Skin of body (tissue), 2 donors: ENCODE data around the gene ZNF322. TPM values are rescaled to one million over a fixed set of nuclear protein-coding genes. Genes with fewer than 3 reads are reported as not detected.
"Not testable (repeated sequence)": the region's sequence is repeated elsewhere in the genome, so short reads cannot be mapped to it uniquely, and the experiment has no call there.

Experiments
- DNase-seq: peaks from one replicate; lab custom pipeline; 2025; lab: John Stamatoyannopoulos, UW
- total RNA-seq: library from RNA; depleted of rRNA; stranded (reverse); fragments of >200 nt; gene quantifications from one replicate; pipeline ENCODE4 v1.2.3, GENCODE V29; 2014

The ZNF322 gene, protein sequence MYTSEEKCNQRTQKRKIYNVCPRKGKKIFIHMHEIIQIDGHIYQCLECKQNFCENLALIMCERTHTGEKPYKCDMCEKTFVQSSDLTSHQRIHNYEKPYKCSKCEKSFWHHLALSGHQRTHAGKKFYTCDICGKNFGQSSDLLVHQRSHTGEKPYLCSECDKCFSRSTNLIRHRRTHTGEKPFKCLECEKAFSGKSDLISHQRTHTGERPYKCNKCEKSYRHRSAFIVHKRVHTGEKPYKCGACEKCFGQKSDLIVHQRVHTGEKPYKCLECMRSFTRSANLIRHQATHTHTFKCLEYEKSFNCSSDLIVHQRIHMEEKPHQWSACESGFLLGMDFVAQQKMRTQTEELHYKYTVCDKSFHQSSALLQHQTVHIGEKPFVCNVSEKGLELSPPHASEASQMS
- 15.0 TPM for total RNA-seq

DNA sequence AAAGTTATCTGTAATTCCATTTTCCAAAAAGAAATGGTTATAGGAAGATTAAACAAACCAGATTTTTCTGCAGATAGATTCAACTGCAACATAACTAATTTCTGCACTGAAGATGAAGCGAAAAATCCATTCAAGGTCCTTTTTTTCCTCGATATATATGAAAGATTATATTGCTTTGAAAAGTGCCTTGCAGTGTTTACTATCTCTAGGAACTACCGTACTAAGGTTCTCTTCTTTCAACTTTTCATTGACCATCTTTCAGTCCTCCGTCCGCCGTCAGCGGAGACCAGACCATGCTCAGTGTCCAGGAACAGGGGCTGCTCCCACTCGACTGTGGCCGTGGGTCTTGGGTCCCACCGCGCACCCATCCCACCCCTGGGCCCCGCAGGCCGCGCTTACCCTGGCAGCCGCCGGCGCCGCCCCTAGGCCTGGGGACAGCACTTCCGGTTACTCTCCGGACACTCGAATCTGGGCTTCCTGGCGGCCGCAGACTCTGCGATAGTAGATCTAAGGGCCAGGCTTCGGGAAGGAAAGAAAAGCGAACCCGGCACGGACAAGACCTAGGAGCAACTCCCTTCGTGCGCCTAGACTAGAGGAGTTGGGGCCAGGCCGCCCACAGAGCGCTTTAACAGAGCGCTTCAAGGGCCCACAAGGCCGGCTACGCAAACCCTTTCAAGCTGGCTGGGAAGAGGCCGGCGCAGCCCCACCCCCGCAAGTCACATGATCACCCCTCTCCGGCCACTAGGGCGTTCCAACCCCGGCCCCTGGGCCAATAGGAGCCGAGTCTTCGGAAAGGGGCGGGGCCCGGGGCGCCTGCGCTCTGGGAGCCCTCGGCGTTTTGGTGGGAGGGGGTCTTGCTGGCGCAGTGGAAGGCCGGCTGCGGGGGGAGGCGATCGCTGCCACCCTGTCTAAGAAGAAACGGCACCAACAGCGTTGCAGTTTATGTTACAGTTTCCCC is at the start of gene ZNF322:
ZNF322 (minus strand) TSS at position 705 of the 958 bp plus-strand sequence. CDS start 21,193 bp downstream, outside the sequence.
- peak; percentile 92 for DNase-seq

DNA sequence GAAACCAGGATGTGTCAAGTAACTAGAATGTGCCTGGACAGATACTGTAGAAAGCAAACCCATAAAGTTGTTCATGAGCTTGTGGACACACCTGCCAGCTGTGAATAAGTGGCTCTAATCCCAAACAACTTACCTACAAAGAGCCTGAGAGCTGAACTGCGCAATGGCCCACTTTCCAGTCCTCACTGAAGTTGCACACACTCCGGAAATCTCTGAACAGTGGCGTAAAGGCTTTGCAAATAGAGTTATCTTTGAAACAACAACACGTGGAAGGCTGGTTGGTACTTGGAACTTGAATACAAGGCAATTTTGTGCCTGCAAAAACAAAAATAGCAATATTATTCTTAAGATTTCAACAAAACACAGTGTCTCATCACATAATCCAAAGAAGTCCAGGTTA is 46.2 kb upstream of the ZNF322 start:
- not testable (repeated sequence) for DNase-seq

DNA sequence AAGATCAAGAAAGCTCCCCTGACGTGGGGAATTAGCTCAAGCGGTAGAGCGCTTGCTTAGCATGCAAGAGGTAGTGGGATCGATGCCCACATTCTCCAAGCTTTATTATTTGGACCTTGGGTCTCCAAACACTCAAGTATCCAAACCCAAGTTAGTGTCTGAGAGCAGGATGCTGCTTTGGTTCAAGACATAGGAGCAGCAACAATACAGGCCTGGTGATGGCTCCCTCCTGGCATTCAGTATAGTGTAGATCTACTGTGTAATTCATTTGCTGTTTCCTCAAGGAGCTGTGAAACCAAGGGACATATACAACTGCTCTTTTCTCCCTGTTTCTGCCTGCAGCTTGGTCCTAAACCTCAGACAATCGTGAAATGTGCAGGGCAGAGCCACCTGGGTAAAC is 45.8 kb upstream of the ZNF322 start:
- DNase-seq: not testable (repeated sequence)

DNA sequence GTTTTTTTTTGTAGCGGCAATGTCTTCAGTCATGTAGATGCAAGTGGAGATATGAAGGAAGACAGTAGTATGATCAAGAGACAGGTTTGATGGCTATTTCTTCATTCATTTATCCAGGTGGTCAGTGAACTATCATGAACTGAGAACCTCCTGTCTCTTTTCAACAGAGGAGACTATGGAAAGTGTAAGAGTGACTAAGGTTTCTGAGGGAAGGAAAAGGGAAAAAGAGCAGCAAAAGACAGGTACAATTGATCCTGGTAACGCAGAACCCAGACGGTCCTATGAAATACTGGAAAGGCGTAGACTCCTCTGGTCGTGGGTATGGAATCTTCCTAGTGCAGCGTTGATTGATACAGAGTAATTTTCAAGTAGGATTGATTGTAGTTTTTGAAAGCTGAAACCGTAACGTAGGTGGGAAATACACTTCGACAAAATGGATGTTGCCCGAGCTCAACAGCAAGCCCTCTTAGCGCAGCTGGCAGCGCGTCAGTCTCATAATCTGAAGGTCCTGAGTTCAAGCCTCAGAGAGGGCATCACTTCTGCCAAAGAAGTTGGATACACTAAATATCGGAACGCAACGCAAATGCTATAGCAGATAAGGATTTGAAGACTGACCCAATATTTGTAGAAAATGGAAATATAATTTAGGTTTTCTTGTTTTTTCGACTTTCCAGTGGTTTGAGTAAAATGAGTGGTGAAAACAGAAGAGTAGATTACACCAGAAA is 41.6 kb upstream of the ZNF322 start:
- DNase-seq: not testable (repeated sequence)

DNA sequence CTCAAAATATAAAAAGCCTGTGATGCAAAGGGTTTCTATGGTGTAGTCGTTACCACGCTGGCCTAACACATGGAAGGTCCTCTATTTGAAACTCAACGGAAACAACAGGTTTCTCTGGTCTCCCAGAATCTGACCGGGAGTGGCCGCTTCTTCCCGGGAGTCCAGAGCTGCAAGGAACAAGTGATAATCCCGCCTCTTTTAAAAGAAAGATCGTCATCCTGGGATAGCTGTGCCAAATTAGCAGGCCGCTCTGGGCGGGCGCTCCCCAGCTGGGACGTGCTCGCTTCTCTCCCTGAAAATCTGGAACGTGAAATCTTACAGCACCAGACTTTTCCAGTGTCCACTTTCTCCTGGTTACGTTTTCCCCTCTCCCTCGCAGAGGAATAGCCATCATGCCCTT is 38.0 kb upstream of the ZNF322 start:
- DNase-seq: not testable (repeated sequence)

DNA sequence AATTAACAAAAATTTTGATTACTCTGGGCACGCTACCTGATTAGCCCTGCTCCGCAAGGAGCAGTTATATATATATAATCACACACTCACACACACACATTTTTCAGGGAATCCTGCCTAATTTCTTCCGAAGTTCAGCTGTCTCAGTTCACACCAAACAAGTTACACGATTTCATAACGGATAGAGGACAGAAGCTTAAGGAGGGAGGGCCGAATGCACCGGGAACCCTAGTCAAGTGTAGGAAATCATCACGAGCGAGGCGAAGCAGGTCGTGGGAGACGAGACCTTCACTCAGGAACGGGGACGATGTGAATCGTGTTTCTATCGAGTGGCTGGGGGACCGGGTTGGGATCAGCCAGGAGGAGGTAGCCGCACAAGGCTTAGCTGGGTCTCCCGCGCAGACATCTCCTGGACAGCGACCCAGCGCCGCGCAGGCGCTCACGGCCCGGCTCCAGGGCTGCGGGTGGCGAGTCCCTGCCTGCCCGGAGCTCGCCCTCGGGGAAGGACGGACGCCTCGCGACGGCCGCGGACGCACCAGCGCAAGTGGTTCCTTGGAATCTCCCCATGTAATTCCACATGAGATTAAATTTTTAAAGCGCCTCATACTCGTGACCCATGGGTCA is 29.9 kb upstream of the ZNF322 start:
- DNase-seq: not testable (repeated sequence)

DNA sequence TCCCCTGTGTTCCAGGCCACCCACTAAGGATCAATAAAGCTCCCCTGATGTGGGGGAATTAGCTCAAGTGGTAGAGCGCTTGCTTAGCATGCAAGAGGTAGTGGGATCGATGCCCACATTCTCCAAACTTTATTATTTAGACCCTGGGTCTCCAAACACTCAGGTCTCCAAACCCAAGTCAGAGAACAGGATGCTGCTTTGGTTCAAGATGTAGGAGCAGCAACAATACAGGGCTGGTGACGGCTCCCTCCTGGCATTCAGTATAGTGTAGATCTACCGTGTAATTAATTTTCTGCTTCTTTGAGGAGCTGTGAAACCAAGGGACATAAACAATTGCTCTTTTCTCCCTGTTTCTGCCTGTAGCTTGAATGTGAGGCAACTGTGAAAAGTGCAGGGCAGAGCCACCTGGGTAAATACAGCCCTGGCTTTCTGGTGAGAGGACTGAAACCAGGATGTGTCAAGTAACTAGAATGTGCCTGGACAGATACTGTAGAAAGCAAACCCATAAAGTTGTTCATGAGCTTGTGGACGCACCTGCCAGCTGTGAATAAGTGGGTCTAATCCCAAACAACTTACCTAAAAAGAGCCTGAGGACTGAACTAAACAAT is 23.0 kb upstream of the ZNF322 start:
- not testable (repeated sequence) for DNase-seq

DNA sequence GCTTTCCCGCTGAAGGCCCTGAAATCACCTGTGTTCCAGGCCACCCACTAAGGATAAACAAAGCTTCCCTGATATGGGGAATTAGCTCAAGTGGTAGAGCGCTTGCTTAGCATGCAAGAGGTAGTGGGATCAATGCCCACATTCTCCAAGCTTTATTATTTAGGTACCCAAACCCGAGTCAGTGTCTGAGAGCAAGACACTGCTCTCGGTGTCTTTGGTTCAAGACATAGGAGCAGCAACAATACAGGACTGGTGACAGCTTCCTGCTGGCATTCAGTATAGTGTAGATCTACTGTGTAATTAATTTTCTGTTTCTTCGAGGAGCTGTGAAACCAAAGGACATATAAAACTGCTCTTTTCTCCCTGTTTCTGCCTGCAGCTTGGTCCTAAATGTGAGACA is 13.7 kb upstream of the ZNF322 start:
- not testable (repeated sequence) for DNase-seq

DNA sequence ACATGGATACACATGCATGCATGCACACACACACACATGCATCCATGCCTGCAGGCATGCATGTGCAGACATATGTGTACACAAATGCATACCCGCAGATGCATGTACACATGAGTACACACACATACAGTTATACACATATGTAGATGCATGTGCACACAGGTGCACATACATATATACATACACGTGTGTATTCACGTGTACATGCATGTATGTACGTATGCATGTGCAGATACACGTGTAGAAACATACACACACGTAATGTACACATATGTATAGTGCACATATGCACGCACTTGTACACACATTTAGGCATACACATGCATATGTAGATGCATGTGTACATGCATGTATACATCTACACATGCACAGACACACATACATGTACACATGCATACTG is 11.0 kb upstream of the ZNF322 start:
- not testable (repeated sequence) for DNase-seq

DNA sequence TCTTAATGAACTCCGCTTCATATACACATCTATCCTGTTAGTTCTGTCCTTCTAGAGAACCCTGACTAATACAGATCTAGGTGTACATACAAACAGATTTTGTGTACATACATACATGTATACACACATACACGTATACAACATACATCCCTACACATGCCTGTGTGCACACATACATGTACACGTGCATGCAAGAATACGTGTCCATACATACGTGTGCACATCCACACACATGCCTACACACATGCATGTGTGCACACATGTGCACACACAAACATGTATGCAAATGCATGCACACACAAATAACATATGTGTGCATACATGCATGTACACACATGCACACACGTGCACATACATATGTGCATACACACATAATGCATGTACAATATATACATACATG is 10.5 kb upstream of the ZNF322 start:
- not testable (repeated sequence) for DNase-seq

DNA sequence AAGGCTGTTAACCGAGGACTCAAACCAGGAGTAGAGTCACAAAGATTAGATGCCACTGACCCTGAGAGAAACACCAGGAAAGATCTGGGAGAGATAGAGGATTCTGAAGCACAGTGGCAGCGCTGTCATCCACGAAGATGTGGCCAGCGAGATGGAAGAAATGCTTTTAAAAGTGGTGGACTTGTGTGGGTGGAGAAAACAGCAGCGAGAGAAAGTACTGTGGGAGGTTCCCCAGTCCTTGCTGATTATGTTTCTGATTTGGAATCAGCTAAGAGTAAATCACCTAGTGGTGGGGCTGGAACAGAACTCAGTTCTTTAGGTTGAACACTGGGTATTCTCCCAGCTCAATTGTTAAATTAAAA is 435 bp upstream of the ZNF322 start:
- no peak for DNase-seq

DNA sequence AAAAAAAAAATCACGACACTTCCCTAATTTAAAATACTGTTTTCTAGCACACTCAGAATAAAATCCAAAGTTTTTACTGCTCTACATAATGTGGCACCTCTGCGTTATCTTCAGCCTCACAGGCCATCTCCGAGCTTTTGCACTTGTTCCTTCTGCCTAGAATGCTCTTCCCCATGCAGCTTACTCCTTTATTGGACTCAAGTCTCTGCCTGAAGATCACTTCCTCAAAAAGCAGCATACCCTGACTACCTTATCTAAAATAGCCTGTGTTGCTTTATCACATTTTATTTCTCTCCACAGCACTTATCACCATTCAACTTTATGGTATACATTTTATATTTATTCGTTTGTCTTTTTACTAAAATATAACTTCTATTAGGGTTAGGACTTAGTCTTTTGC is 2.3 kb downstream of the ZNF322 start:
- DNase-seq: no peak

DNA sequence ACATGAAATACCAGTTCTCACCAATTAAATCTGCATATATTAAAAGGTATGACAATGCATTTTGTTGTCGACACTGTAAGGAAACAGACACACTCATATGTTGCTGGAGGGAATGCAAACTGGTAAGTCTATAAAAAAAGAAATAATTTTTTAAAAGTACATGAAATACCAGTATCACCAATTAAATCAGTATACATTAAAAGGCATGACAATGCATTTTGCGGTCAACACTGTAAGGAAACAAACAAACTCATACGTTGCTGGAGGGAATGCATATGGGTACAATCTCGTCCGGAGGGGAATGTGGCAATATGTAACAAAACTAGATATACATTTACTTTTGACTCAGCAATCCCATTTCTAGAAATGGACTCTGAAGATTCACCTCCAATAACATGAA is 6.5 kb downstream of the ZNF322 start:
- DNase-seq: no peak

DNA sequence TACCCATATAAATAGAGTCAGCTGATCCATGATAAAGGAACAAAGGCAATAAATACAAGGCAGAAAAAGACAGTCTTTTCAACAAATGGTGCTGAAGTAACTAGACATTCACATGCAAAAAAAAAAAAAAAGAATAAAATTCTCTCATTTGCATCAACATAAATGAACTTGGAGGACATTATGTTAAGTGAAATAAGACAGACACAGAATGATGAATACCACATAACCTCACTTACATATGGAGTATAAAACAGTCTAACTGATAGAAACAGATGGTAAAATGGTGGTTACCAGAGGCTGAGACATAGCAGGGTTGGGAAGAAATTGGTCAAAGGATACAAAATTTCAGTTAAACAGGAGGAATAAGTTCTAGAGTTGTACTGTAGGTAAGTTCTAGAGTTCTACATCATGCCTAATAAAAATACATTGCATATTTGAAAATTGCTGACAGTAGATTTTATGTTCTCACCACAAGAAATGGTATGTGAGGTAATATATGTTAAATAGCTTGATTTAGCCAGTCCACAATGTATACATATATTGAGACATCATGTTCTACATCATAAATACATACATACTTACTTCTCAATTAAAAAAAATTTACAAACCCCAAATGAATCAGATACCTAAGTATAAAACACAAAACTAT is 8.3 kb downstream of the ZNF322 start:
- DNase-seq: no peak

DNA sequence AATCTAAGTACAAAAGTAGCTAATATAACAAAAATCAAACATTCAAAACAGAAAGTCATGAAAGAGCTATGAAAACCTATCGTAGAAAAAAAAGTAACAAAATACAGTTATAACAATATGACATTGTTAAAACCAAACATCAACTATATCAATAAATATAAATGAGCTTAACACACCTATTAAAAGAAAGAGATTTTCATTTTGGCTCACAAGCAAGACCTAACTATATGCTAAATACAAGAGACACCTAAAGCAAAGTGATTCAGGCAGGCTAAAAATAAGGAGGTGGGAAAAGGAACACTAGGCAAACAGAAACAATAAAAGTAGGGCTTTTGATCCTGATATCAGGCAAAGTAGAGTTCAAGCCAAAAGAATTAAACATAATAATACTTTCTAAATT is 13.5 kb downstream of the ZNF322 start:
- DNase-seq: no peak

DNA sequence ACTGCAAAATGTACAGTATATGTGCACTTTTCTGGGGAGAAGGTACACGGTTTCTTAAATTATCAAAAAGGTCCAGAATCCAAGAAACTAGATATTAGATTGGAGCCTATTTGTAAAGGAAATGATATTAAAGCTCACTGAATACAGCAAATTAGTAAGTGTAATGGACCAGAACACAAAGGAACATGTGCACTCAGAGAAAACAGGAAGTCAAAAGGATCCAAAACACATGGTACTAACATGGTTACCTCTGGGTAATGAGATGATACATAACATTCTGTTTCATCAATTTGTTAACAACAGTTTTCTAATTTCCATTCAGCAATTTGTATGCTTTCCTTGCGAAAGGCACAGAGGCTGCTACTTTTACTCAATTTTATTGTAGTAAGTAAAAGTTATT is 18.7 kb downstream of the ZNF322 start:
- DNase-seq: no peak

DNA sequence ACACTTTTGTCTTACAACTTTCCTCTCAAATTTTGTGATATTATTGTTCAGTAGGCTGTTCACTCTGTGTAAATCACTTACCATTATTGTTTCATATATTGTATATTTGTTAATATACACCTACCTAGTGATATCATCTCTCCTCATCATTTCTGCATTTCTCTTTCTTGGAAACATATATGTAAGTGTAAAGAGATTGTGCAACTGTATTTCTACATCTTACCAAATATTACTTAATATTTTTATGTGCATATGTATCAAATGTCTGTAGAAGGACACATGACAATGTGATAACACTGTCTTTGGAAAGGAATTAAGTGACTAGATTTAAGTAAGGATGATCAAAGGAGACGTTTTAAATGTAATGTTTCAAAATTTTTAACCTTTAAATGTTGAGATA is 30.2 kb downstream of the ZNF322 start:
- no peak for DNase-seq

DNA sequence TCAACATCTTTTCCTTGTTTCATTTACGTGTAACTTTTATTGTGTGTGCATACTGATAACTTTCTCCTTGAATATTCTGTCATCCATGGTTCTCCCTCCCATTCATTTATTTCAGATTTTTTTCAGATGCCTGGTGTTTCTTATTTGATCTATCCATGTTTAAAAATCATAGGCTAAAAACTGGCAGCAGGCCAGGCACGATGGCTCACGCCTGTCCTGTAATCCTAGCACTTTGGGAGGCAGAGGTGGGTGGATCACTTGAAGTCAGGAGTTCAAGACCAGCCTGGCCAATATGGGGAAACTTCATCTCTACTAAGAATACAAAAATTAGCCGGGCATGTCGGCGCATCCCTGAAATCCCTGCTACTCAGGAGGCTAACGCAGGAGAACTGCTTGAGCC is 31.7 kb downstream of the ZNF322 start:
- no peak for DNase-seq

DNA sequence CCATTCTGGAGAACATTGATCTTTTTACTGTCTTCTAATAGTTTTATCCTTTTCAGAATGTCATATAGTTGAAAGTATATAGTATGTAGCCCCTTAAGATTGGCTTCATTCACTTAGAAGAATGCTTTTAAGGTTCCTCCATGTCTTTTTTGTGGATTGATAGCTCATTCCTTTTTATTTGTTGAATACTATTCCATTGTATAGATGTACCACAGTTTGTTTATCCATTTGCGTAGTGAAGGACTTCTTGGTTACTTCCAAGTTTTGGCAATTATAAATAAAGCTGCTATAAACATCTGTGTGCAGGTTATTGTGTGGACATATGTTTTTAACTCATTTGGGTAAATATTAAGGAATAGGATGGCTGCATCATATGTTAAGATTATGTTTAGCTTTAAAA is 35.0 kb downstream of the ZNF322 start:
- DNase-seq: no peak

DNA sequence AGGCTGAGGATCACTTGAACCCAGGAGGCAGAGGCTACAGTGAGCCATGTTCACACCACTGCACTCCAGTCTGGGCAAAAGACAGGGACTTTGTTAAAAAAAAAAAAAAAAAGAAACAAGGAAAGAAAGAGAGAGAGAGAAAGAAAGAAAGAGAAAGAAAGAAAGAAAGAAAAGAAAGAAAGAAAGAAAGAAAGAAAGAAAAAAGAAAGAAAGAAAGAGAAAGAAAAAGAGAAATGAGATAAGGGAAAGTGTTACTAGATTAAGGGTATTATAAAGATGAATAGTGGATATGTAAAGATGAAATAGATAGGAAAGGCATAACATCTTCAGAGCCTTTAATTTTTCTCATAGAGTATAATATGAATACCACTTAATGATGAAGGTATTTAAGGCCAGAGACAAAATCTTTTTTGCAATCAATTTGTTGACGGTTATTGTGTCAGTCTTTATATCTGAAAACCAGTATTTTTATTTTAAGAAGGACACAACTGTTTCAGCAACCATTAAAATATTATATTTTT is 36.1 kb downstream of the ZNF322 start:
- DNase-seq: no peak
